LNCAP (cell line): ENCODE measurements around the gene CLEC2L.

Experiments
- CTCF ChIP-seq: fragments of 450-650 bp; IDR thresholded peaks from 2 replicates; pipeline ENCODE4 v1.5.1; 2017; ENCODE audit warnings: mild to moderate bottlenecking

Gene CLEC2L

GRCh38 chr7:139583826-139584553 lies 60.5 kb downstream of the CLEC2L start:
- TF ChIP-seq CTCF = no peak

- no peak for TF ChIP-seq CTCF
Measured at GRCh38 chr7:139585042-139585441, 61.6 kb downstream of the CLEC2L start.

- TF ChIP-seq CTCF = no peak
Measured at GRCh38 chr7:139586286-139586685, 62.8 kb downstream of the CLEC2L start.

GRCh38 chr7:139587535-139587934 lies 64.0 kb downstream of the CLEC2L start:
- TF ChIP-seq CTCF = no peak

GRCh38 chr7:139588632-139589031 lies 65.1 kb downstream of the CLEC2L start:
- no peak for TF ChIP-seq CTCF

GRCh38 chr7:139589474-139589873 lies 66.0 kb downstream of the CLEC2L start:
- no peak for TF ChIP-seq CTCF

- TF ChIP-seq CTCF = no peak
Measured at GRCh38 chr7:139591550-139592195, 68.2 kb downstream of the CLEC2L start.
